HG03378 (cell line): ENCODE data around the gene LRRC1.

Experiments used
- ATAC-seq: cut with Tn5 transposase; IDR thresholded peaks from one replicate; pipeline ENCODE4 v1.9.1; 2021; ENCODE audit warnings: mild to moderate bottlenecking, moderate library complexity; ENCODE audit not compliant: unreplicated experiment

Gene LRRC1

GRCh38 chr6:53845280-53846195, 50.7 kb downstream of the LRRC1 start:
- no peak for ATAC-seq

- ATAC-seq = no peak
Measured at GRCh38 chr6:53846250-53846649, 51.4 kb downstream of the LRRC1 start.

- ATAC-seq = no peak
Measured at GRCh38 chr6:53847796-53848314, 53.0 kb downstream of the LRRC1 start.

DNA sequence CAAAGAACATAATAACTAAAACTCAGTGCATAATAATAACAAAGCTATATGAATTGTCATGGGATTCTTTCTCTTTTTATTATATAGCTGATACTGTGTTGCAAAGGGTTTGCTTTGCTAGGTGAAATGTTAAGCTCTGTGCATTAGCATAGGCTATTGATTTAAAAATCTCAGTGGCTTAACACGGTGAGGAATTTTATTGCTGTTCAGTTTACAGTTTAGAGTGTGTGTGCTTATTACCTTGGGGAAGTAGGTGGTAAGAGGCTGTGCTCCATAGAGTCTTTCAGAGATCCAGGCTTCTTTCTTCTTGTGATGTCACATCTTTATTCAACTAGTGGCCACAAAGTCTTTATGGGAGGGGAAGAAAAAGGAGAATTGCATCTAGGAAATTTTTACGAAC, 55.7 kb downstream of the LRRC1 start:
- ATAC-seq = no peak

GRCh38 chr6:53851561-53851960, 56.8 kb downstream of the LRRC1 start:
- ATAC-seq = no peak

DNA sequence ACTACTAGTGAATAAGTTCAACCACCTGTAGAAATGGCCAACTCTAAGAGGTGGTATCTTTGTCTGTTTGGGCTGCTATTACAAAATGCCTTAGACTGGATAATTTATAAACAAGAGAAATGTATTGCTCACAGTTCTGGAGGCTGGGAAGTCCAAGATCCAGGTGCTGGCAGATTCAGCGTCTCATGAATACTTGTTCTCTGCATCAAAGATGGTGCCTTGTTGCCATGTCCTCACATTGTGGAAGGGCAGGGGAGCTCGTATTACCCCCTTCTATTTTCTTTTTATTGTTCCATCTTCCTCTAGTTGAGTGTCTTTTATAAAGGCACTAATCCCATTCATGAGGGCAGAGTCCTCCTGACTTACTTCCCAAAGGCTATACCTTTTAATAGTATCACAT, 58.0 kb downstream of the LRRC1 start:
- ATAC-seq = no peak

GRCh38 chr6:53854843-53855567, 60.2 kb downstream of the LRRC1 start:
- peak; percentile 99 for ATAC-seq

DNA sequence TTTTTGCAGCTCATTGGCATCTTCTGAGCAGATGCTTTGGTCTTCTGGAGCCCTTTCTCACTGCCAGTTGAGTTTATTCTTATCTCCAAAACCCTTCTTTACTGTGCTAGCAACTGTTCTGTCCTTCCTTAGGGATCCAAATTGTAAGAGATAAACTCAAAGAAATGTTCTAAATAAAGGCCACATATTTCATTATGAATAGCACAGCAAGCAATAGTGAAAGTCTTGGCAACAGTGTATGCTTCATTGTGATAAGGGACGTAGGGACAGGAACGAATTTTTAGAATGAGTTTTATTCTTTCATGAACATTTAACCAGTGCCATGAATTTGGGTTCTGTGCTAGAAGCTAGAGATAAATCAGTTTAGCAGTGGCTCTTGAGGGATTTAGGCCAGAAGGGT, 61.1 kb downstream of the LRRC1 start:
- no peak for ATAC-seq

GRCh38 chr6:53857318-53858094, 62.7 kb downstream of the LRRC1 start:
- no peak for ATAC-seq

GRCh38 chr6:53858196-53858595, 63.4 kb downstream of the LRRC1 start:
- no peak for ATAC-seq

GRCh38 chr6:53858913-53859312, 64.1 kb downstream of the LRRC1 start:
- no peak for ATAC-seq

DNA sequence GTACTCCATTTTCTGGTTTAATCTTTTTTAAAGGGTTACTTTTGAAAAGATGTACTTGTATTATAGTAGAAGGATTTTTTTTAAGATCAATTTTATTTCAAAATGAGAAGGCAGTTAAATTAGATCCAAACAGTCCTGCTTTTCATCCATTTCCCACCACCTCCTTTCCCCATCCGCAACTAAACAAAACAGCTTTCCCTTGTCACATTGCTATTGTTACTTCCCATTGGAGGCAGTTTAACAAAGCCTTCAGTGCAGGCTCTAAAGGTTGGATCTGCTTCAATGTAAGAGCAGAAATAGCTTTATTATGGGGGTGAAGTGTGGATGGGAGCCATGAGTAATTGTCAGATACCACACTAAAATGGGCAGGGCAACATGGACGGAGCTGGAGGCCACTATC, 65.7 kb downstream of the LRRC1 start:
- no peak for ATAC-seq

DNA sequence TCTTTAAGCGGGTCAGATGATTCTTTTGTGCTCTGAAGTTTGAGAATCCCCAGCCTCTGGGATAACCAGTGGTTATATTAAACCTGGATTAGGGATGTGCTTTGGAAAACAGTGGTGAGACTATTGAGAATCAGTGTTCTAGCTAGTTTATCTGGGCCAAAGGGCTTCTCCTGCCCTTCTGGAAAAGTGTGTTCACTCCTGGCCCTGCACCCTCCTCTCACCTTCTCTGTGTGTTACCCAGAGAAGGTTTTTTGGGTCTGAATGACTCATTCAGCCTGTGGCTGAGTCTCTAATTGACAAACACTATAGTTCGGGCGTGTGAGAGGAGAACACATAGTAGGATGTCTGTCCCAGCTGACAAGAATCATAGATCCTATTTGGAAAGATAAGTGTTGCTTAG, 66.7 kb downstream of the LRRC1 start:
- ATAC-seq = peak; percentile 55

- no peak for ATAC-seq
Measured at GRCh38 chr6:53862662-53863462, 68.1 kb downstream of the LRRC1 start.

DNA sequence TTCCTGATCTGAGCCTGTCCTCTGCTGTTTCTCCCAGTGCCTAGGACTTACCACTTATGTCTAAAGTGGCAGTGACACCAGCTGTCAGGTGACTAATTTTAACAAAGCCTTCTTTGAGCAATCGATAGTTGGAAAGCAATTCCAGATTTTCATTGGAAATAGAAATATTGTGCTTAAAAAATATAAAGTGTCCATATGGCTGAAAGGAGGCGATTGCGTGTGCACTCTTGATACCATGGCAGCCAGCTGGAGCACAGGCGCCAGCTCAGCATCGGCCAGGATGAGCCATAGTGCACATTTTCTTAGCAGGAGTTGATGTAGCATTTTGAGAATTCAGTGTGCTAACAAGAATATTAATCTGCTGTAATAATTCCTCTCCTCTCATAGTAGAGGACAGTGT, 70.0 kb downstream of the LRRC1 start:
- ATAC-seq = no peak

GRCh38 chr6:53866226-53866625, 71.4 kb downstream of the LRRC1 start:
- ATAC-seq = no peak

GRCh38 chr6:53868626-53869025, 73.8 kb downstream of the LRRC1 start:
- no peak for ATAC-seq

DNA sequence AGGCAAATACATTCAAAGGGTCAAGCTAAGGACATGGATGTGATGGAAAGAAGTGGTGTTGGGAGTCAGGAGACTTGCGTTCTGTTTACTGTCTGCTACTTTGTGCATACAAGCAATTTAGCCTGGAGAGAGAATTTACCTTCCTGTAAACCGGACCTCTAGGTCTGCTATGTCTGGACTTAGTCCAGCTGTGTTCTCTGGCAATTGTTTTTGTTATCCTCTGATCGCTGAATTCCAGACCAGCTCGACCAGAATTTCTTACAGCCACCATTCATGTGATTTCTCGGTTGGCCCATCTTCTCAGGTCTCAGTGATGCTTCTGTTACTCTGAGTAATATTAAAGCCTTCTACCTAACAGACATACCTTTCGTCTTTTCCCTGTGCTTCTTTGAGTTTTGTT, 75.2 kb downstream of the LRRC1 start:
- ATAC-seq = no peak

DNA sequence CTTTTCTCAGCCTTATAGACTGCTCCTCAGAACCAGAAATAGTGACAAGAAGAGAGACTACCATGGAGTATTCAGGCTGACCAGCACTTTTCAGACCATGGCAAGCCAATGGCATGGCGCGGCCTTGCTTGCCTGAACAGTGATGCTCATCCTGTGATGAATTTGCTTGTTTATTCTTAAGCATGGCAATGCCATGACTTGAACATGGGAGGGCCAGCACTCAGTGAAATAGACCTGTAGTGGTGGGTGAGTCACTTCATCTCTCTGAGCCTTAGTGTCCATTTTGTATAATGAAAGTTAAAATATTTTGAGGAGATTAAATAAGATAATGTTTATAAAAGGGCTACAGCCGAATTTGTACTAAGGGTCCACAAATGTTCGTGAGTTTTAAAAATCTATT, 79.1 kb downstream of the LRRC1 start:
- ATAC-seq = no peak

DNA sequence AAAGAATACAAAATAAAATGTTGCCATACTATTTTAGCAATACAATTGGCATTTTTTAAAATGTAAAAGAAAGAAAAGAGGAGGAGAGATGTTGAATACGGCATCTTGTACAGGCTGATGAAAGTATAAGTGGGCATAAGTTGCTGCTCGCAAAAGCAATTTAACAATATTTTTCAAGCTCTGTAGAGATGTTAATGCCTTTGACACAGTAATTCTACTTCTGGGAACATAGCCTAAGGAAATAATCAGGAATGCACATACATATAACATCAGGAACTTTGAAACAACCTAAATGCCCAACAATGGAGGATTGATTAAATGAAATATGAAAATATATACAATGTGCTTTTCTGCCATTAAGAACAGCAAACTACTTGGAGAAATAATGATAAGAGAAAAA, 80.2 kb downstream of the LRRC1 start:
- ATAC-seq = no peak
